Erythroblast (primary cell): ENCODE results near the gene PHF12.

Experiments
- GATA1 ChIP-seq: IDR thresholded peaks from 2 replicates; pipeline ENCODE4 v1.6.1; 2011; ENCODE audit warnings: low read depth, mild to moderate bottlenecking, control low read depth, low read length, moderate library complexity
- POLR2A ChIP-seq: IDR thresholded peaks from 2 replicates; pipeline ENCODE4 v1.6.1; 2011; ENCODE audit warnings: mild to moderate bottlenecking, low read length

DNA sequence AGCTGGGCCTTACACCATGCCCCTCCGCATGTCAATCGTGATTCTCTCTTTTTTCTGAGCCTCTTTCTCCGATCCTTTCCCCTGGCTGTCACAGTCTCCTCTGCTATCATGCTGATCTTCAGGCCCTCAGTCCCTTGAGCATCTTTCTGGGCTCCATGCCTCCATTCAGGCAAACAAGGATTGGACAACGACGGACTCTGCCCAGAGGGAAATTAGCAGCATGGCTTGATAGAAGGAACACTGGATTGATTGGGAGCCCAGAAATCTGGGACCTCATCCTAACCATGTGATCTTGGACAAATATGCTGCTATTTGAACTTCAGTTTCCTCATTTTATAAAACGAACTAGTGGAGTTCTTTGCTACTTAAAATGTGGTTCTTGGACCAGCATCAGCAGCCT, 19.6 kb upstream of the PHF12 start:
- TF ChIP-seq POLR2A, result no peak
- TF ChIP-seq GATA1, result no peak
